ENCODE measurements around the gene QRSL1. TPM values are rescaled to one million over a fixed set of nuclear protein-coding genes. Genes with fewer than 3 reads are reported as not detected.

Gene QRSL1
- total and polyA plus RNA-seq, 10 of the 15 experiments (the other 5 are each of a cell fraction or from before 2014, with no cell fraction given) = 11.9 to 23.5 (median 15.5) TPM

GRCh38 chr6:106591111-106591825, 38.1 kb upstream of the QRSL1 start:
- CTCF ChIA-PET = interaction anchor here (0.7 to 0.9 kb wide), 3 partner anchors 11 to 147 kb away, joined by 3 to 4 read pairs (median 3); no protein-coding TSS in a partner anchor

More at GRCh38 chr6:106591111-106591825, 38.1 kb upstream of the QRSL1 start:
- Histone ChIP-seq H3K4me2 (ENCODE audit: control insufficient read depth, insufficient read depth) (no peak overlapping the region), H3K4me3 (no peak overlapping the region), H4K20me1 (ENCODE audit: control insufficient read depth, insufficient read depth) (no peaks in the 10 kb centered on the region), H2AFZ (ENCODE audit: control insufficient read depth, low read depth, low read length) (no peak overlapping the region), H3K27me3 (replicated peaks in 1 of 2; ENCODE audit: control insufficient read depth in 2 of 2, insufficient read depth in 2 of 2, low read length in 1 of 2) (no peaks in the 10 kb centered on the region), H3K27ac (ENCODE audit: control insufficient read depth, insufficient read depth) (no peak overlapping the region), H3K9ac (ENCODE audit: control insufficient read depth, insufficient read depth, low read length) (no peak overlapping the region), H3K4me1 (ENCODE audit: control insufficient read depth, insufficient read depth, low read length) (no peaks in the 10 kb centered on the region), H3K36me3 (ENCODE audit: control insufficient read depth in 2 of 2, insufficient read depth in 2 of 2, low read length in 1 of 2) (peaks cover 0 to 2% of the 10 kb centered on the region in 2 experiments; a peak in 2 of 4 replicates), H3K79me2 (ENCODE audit: control insufficient read depth, insufficient read depth, low read length) (no peaks in the 10 kb centered on the region), H3K9me3 (replicated peaks; ENCODE audit: control insufficient read depth, insufficient read depth, low read length) (no peaks in the 10 kb centered on the region)
- 95% methylated on average over 3 of the region's 3 CpGs for WGBS (ENCODE audit: insufficient coverage, insufficient replicate concordance, low lambda C conversion rate, missing lambda C conversion rate)
- POLR2A ChIA-PET = no interaction called here
- FAIRE-seq = no peak
- TF ChIP-seq CREM (IDR thresholded peaks at IDR 0.05; ENCODE audit: low read depth) (no peak), ESRRA (IDR thresholded peaks at IDR 0.05; ENCODE audit: low read length) (no peak), STAT1 (conservative IDR thresholded peaks at IDR 0.05) (no peak), SIN3A (IDR thresholded peaks at IDR 0.05; ENCODE audit: low read depth, low read length) (no peak), TCF12 (IDR thresholded peaks at IDR 0.05; ENCODE audit: low read depth, low read length) (no peak), ZNF687 (IDR thresholded peaks at IDR 0.05) (no peak), RAD51 (IDR thresholded peaks at IDR 0.05) (no peak), NR2F1 (conservative IDR thresholded peaks at IDR 0.05) (no peak), ZSCAN29 (IDR thresholded peaks at IDR 0.05) (no peak), ZZZ3 (IDR thresholded peaks at IDR 0.05; ENCODE audit: control insufficient read depth, insufficient read length, low read depth) (no peak), MTA2 (IDR thresholded peaks at IDR 0.05; ENCODE audit: low read depth) (no peak), HCFC1 (IDR thresholded peaks at IDR 0.05; ENCODE audit: low read length) (no peak), ATF7 (IDR thresholded peaks at IDR 0.05; ENCODE audit: low read depth) (no peak), SRF (IDR thresholded peaks at IDR 0.05; ENCODE audit: low read depth in 2 of 2, low read length in 2 of 2) (no peak), E2F4 (IDR thresholded peaks at IDR 0.05; ENCODE audit: low read depth, low read length) (no peak), MTA3 (IDR thresholded peaks at IDR 0.05; ENCODE audit: borderline replicate concordance, low read length) (no peak), SREBF2 (IDR thresholded peaks at IDR 0.05; ENCODE audit: low read length) (no peak), SMARCA5 (IDR thresholded peaks at IDR 0.05) (no peak), PBX3 (IDR thresholded peaks at IDR 0.05; ENCODE audit: insufficient replicate concordance, low read depth, low read length) (no peak)
- RAD21 ChIA-PET (ENCODE audit: unreplicated experiment) = no interaction called here
- BruUV-seq (replicated peaks) = no TSS peak
- in situ Hi-C loops (cut with MboI) (no loop called here), intact Hi-C loops (cut with micrococcal nuclease; ENCODE audit: unreplicated experiment) (no loop called here)
- SMC1A ChIA-PET (ENCODE audit: uncharacterized antibody, unreplicated experiment) = interaction anchor here (1.0 to 1.2 kb wide), 2 partner anchors 79 to 388 kb away, joined by 3 to 4 read pairs; no protein-coding TSS in a partner anchor
- no peak for DNase-seq (ENCODE audit: low read depth, low spot score)
- ATAC-seq = no peak

Measured in GM12878 (cell line).